ENCODE results near the gene VPS11. TPM values are rescaled to one million over a fixed set of nuclear protein-coding genes. Genes with fewer than 3 reads are reported as not detected.

The VPS11 gene
- total RNA-seq (2014; rRNA removed; shearing (Covaris generic)) (32.2 and 46.1 TPM in 2 replicates), total RNA-seq (2022) (23.3 and 25.7 TPM in 2 replicates), Bru-seq, nascent RNA (percentile 65 among the genes with signal in this experiment), BruChase-seq, experiment 1, labeled RNA remaining after a 6-hour chase (percentile 68 among the genes with signal in this experiment), BruChase-seq, experiment 2, labeled RNA remaining after a 2-hour chase (percentile 68 among the genes with signal in this experiment)
- long read RNA-seq, transcript VPS11-208 (16 exons, 3,313 nt), result major isoform, 67 of 93 reads
- long read RNA-seq, partial matches to known transcripts, result 12 of 93 reads
- long read RNA-seq, other reads (novel, unspliced or antisense), result 12 of 93 reads

- peak within 1 kb of the TSS; percentile 90 for H2AFZ ChIP-seq (ENCODE audit: low read length)
- H3K27ac ChIP-seq (ENCODE audit: low read depth, low read length, poor library complexity, severe bottlenecking), result peak within 1 kb of the TSS; percentile 75
- peaks cover 24% of the 10 kb centered on the region for H3K36me3 ChIP-seq (ENCODE audit: insufficient read depth, low read length)
- intact Hi-C loops (cut with micrococcal nuclease; ENCODE audit: unreplicated experiment), result loop anchor here (1.0 to 5.0 kb wide), 3 partner anchors 17 to 255 kb away; partner anchors contain the start of gene HMBS
- peak; percentile 98 for DNase-seq (ENCODE audit: low spot score)
- CTCF ChIA-PET (ENCODE audit: unreplicated experiment), result no interaction called here
- H3K9me2 ChIP-seq (ENCODE audit: insufficient read depth, low read length), result no peaks in the 10 kb centered on the region
- H3K9me3 ChIP-seq (ENCODE audit: low read length), result no peaks in the 10 kb centered on the region
- no peaks in the 10 kb centered on the region for H4K20me1 ChIP-seq (ENCODE audit: insufficient read depth, low read length)
- H3K79me2 ChIP-seq (ENCODE audit: insufficient read depth, low read depth, low read length), result peaks cover 25% of the 10 kb centered on the region
- peak within 1 kb of the TSS; percentile 83 for H3K4me3 ChIP-seq (ENCODE audit: low read depth, low read length, poor library complexity, severe bottlenecking)
- peak within 1 kb of the TSS; percentile 88 for H3K4me2 ChIP-seq (ENCODE audit: low read length)
- TSS peak; percentile 89 for BruUV-seq (replicated peaks)
- peaks cover 23% of the 10 kb centered on the region for H3K4me1 ChIP-seq (ENCODE audit: insufficient read depth, low read length, poor library complexity, severe bottlenecking)
- no peak for TF ChIP-seq CTCF (conservative IDR thresholded peaks at IDR 0.05; ENCODE audit: low read length)
- no peak for TF ChIP-seq EZH2phosphoT487 (IDR thresholded peaks at IDR 0.05; ENCODE audit: borderline replicate concordance, low read depth, low read length)
- POLR2A ChIA-PET, result interaction anchor here (0.5 to 3.0 kb wide), 17 partner anchors 10 to 162 kb away, joined by 3 to 22 read pairs (median 4); partner anchors contain the start of genes CENATAC, DPAGT1 and HMBS
Measured at GRCh38 chr11:119067371-119068222, at the start of gene VPS11. Gene VPS11, plus strand, starts transcription at chr11:119067818. Its CDS starts 6 bp downstream, at chr11:119067824.

GRCh38 chr11:119018074-119018938 lies 49.3 kb upstream of the VPS11 start, which contains the start of the genes RPS25 and TRAPPC4:
Gene RPS25, minus strand, starts transcription at chr11:119018343. Its CDS starts 59 bp downstream, at chr11:119018284.
Gene TRAPPC4, plus strand, starts transcription at chr11:119018766. Its CDS starts 30 bp downstream, at chr11:119018796.
- no TSS peak for BruUV-seq (replicated peaks)
- peaks cover 69% of the 10 kb centered on the region for H3K79me2 ChIP-seq (ENCODE audit: insufficient read depth, low read depth, low read length)
- peak within 1 kb of the TSS; percentile 90 for H3K27ac ChIP-seq (ENCODE audit: low read depth, low read length, poor library complexity, severe bottlenecking)
- peaks cover 29% of the 10 kb centered on the region for H3K4me1 ChIP-seq (ENCODE audit: insufficient read depth, low read length, poor library complexity, severe bottlenecking)
- ChIA-PET POLR2A (interaction anchor here (0.7 to 1.4 kb wide), 7 partner anchors 8 to 40 kb away, joined by 3 to 12 read pairs (median 4); partner anchors contain the start of gene CENATAC), CTCF (ENCODE audit: unreplicated experiment) (interaction anchor here (0.5 to 0.6 kb wide), 2 partner anchors 82 to 133 kb away, joined by 3 to 5 read pairs; no protein-coding TSS in a partner anchor)
- H3K4me2 ChIP-seq (ENCODE audit: low read length), result peak within 1 kb of the TSS; percentile 84
- H3K9me3 ChIP-seq (ENCODE audit: low read length), result no peaks in the 10 kb centered on the region
- peaks cover 29% of the 10 kb centered on the region; the same call in 1 of the 2 replicates for H4K20me1 ChIP-seq (ENCODE audit: insufficient read depth, low read length)
- intact Hi-C loops (cut with micrococcal nuclease; ENCODE audit: unreplicated experiment), result loop anchor here (1.0 to 2.0 kb wide), 4 partner anchors 20 to 84 kb away; partner anchors contain the start of genes CENATAC and HYOU1
- DNase-seq (ENCODE audit: low spot score), result peak; percentile 97
- no peaks in the 10 kb centered on the region for H3K9me2 ChIP-seq (ENCODE audit: insufficient read depth, low read length)
- peak within 1 kb of the TSS; percentile 65 for H2AFZ ChIP-seq (ENCODE audit: low read length)
- no peak for TF ChIP-seq CTCF (conservative IDR thresholded peaks at IDR 0.05; ENCODE audit: low read length)
- no peak for TF ChIP-seq EZH2phosphoT487 (IDR thresholded peaks at IDR 0.05; ENCODE audit: borderline replicate concordance, low read depth, low read length)
- peak within 1 kb of the TSS; percentile 81 for H3K4me3 ChIP-seq (ENCODE audit: low read depth, low read length, poor library complexity, severe bottlenecking)
- H3K36me3 ChIP-seq (ENCODE audit: insufficient read depth, low read length), result peaks cover 81% of the 10 kb centered on the region

Measured in OCI-LY7 (cell line).